ENCODE measurements around the gene BEND4.
"Not testable (repeated sequence)": the region's sequence is repeated elsewhere in the genome, so short reads cannot be mapped to it uniquely, and the experiment has no call there.

The BEND4 gene

DNA sequence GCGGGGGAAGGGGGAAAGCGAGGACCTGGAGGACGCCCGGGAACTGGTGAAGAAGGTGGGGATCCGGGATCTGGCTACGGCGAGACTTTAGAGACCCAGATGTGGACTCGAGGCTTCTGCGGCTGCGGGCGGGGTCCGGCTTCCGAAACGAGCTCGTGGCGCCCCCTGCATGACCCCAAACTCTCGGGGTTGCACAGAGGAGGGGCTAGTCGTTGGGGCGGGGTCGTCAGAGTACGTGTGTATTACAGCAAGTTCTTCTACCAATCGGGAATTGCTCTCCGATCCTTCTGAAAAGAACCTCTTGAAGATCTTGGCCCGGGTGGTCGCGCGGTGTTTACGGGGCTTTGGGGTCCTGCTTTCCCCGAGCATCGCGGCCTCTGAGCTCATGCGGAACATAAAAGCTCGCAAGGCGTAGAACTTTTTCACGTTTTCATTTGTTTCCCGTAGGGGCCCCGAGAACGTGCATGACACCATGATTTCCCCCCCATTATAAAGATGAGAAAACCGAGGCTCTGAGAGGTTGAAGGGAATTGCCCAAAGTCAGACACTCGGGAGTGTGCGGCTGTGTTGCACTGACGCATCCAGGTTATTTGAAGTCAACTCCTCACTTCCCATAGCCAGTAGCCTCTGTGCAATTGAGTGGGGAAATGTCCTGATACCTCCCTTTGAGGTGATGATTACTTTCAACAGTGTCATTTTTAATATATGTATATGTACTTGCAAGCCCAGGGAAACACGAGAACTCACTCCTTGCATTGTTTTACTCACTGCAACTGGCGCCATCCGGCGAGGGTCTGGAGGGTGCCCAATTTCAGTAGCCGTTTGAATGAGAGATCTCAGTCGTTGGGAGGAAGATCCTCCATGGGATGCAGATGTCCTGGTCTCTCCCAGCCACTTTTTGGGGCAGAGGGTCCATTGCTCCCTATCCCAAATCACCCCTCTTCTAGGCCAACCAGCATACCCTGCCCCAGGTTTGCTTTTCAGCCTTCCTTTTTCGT lies at the start of gene BEND4:
Gene BEND4, minus strand, starts transcription at position 149 of the 998 bp plus-strand sequence. CDS start 512 bp downstream, outside the sequence.
- Histone ChIP-seq H3K4me1 (ENCODE audit: insufficient read depth, low read length) (peaks cover 5% of the 10 kb centered on the region), H3K4me3 (ENCODE audit: low read depth in 1 of 2, low read length in 2 of 2) (peak within 1 kb of the TSS in 1 of 2 donors; percentile 42), H3K27ac (ENCODE audit: low read depth, low read length) (no peak within 1 kb of the TSS), H3K36me3 (ENCODE audit: insufficient read depth, low read length) (no peaks in the 10 kb centered on the region), H3K27me3 (ENCODE audit: control insufficient read depth in 1 of 2, insufficient read depth in 2 of 2, low read length in 2 of 2) (peaks cover 34% of the 10 kb centered on the region in 2 donors), H3K9me3 (ENCODE audit: low read length) (no peaks in the 10 kb centered on the region), H3K9ac (ENCODE audit: low read length) (no peak within 1 kb of the TSS)

- Histone ChIP-seq H3K27me3 (ENCODE audit: control insufficient read depth in 1 of 2, insufficient read depth in 2 of 2, low read length in 2 of 2) (no peaks in the 10 kb centered on the region), H3K4me3 (ENCODE audit: low read depth in 1 of 2, low read length in 2 of 2) (no peak overlapping the region), H3K9me3 (ENCODE audit: low read length) (no peaks in the 10 kb centered on the region), H3K9ac (ENCODE audit: low read length) (no peak overlapping the region), H3K36me3 (ENCODE audit: insufficient read depth, low read length) (no peaks in the 10 kb centered on the region), H3K27ac (ENCODE audit: low read depth, low read length) (no peak overlapping the region), H3K4me1 (ENCODE audit: insufficient read depth, low read length) (no peaks in the 10 kb centered on the region)
Measured at GRCh38 chr4:42197341-42197740, 44.9 kb upstream of the BEND4 start.

GRCh38 chr4:42172921-42173320 lies 20.5 kb upstream of the BEND4 start:
- Histone ChIP-seq H3K27me3 (ENCODE audit: control insufficient read depth in 1 of 2, insufficient read depth in 2 of 2, low read length in 2 of 2) (no peaks in the 10 kb centered on the region), H3K4me1 (ENCODE audit: insufficient read depth, low read length) (no peaks in the 10 kb centered on the region), H3K4me3 (ENCODE audit: low read depth in 1 of 2, low read length in 2 of 2) (no peak overlapping the region), H3K9ac (ENCODE audit: low read length) (no peak overlapping the region), H3K27ac (ENCODE audit: low read depth, low read length) (no peak overlapping the region), H3K9me3 (ENCODE audit: low read length) (peaks cover 3% of the 10 kb centered on the region), H3K36me3 (ENCODE audit: insufficient read depth, low read length) (no peaks in the 10 kb centered on the region)

DNA sequence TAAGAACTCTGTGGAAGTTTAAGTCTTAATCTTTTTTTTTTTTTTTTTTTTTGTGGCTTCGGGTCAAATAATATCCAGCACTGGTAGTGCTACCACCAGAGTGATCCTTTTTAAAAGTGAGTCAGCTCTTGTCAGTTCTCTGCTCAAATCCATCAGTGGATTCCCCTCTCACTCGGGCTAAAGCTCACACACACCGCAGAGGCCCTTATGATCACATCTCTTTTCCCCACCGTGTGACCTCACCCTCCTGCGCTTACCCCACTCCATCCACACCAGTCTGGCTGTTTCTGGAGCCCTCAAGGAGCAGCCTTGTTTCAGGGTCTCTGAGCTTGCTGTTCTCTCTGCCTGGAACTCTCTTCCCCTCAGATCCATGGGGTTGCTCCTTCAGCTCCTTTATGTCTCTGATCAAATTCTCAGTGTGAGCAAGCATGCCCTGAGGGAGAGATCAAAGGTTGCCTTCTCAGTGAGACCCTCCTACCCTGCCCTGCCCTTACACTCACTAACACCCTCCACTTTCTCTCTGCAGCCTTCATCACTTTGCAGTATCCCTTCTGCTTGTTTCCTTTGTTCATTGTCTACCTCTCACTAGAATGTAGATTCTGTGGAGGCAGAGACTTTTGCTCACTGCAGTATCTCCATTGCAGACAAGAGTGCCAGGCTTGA lies 19.8 kb upstream of the BEND4 start:
- no peaks in the 10 kb centered on the region for H3K4me1 ChIP-seq (ENCODE audit: insufficient read depth, low read length)
- H3K36me3 ChIP-seq (ENCODE audit: insufficient read depth, low read length): no peaks in the 10 kb centered on the region
- peaks cover 3% of the 10 kb centered on the region for H3K9me3 ChIP-seq (ENCODE audit: low read length)
- H3K9ac ChIP-seq (ENCODE audit: low read length): no peak overlapping the region
- no peaks in the 10 kb centered on the region for H3K27me3 ChIP-seq (ENCODE audit: control insufficient read depth in 1 of 2, insufficient read depth in 2 of 2, low read length in 2 of 2)
- no peak overlapping the region for H3K27ac ChIP-seq (ENCODE audit: low read depth, low read length)
- H3K4me3 ChIP-seq (ENCODE audit: low read depth in 1 of 2, low read length in 2 of 2): no peak overlapping the region

DNA sequence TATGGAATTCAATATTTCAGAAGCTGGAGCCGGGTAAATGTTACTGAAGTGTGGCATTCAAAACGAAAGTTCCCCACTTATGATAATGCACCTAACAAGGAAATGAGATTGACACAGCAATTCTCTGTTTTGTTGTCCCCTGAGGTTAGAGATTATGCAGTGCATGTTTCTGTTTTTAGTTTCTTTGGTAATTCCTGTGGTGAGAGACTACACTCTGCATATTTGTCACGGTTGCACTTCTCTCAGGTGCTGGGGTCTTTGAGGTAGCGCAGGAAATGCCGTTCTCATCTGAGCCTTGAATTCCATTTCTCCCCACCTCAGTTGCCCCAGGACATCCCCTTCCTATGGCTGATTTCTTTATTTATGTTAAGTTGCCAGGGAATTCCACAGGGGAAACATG lies 15.3 kb upstream of the BEND4 start:
- no peak overlapping the region for H3K4me3 ChIP-seq (ENCODE audit: low read depth in 1 of 2, low read length in 2 of 2)
- H3K4me1 ChIP-seq (ENCODE audit: insufficient read depth, low read length): no peaks in the 10 kb centered on the region
- H3K9ac ChIP-seq (ENCODE audit: low read length): no peak overlapping the region
- no peaks in the 10 kb centered on the region for H3K27me3 ChIP-seq (ENCODE audit: control insufficient read depth in 1 of 2, insufficient read depth in 2 of 2, low read length in 2 of 2)
- H3K36me3 ChIP-seq (ENCODE audit: insufficient read depth, low read length): no peaks in the 10 kb centered on the region
- H3K27ac ChIP-seq (ENCODE audit: low read depth, low read length): no peak overlapping the region
- peaks cover 3% of the 10 kb centered on the region for H3K9me3 ChIP-seq (ENCODE audit: low read length)

- not testable (repeated sequence) for H3K36me3 ChIP-seq (ENCODE audit: insufficient read depth, low read length); H3K4me1 ChIP-seq (ENCODE audit: insufficient read depth, low read length); H3K9ac ChIP-seq (ENCODE audit: low read length); H3K27me3 ChIP-seq (ENCODE audit: control insufficient read depth in 1 of 2, insufficient read depth in 2 of 2, low read length in 2 of 2); H3K9me3 ChIP-seq (ENCODE audit: low read length); H3K4me3 ChIP-seq (ENCODE audit: low read depth in 1 of 2, low read length in 2 of 2); H3K27ac ChIP-seq (ENCODE audit: low read depth, low read length)
Measured at GRCh38 chr4:42166186-42166585, 13.7 kb upstream of the BEND4 start.

- H3K4me3 ChIP-seq (ENCODE audit: low read depth in 1 of 2, low read length in 2 of 2): no peak overlapping the region
- no peaks in the 10 kb centered on the region for H3K4me1 ChIP-seq (ENCODE audit: insufficient read depth, low read length)
- H3K9ac ChIP-seq (ENCODE audit: low read length): no peak overlapping the region
- H3K27ac ChIP-seq (ENCODE audit: low read depth, low read length): no peak overlapping the region
- H3K9me3 ChIP-seq (ENCODE audit: low read length): no peaks in the 10 kb centered on the region
- no peaks in the 10 kb centered on the region for H3K27me3 ChIP-seq (ENCODE audit: control insufficient read depth in 1 of 2, insufficient read depth in 2 of 2, low read length in 2 of 2)
- no peaks in the 10 kb centered on the region for H3K36me3 ChIP-seq (ENCODE audit: insufficient read depth, low read length)
Measured at GRCh38 chr4:42159271-42160001, 7.0 kb upstream of the BEND4 start.

GRCh38 chr4:42151568-42152506 lies 618 bp downstream of the BEND4 start:
- Histone ChIP-seq H3K4me1 (ENCODE audit: insufficient read depth, low read length) (peaks cover 5% of the 10 kb centered on the region), H3K9me3 (ENCODE audit: low read length) (no peaks in the 10 kb centered on the region), H3K27me3 (ENCODE audit: control insufficient read depth in 1 of 2, insufficient read depth in 2 of 2, low read length in 2 of 2) (peaks cover 34% of the 10 kb centered on the region in 2 donors), H3K4me3 (ENCODE audit: low read depth in 1 of 2, low read length in 2 of 2) (peak overlapping the region in 1 of 2 donors; percentile 42), H3K27ac (ENCODE audit: low read depth, low read length) (no peak overlapping the region), H3K9ac (ENCODE audit: low read length) (no peak overlapping the region), H3K36me3 (ENCODE audit: insufficient read depth, low read length) (no peaks in the 10 kb centered on the region)

GRCh38 chr4:42150653-42151567 lies 1.5 kb downstream of the BEND4 start:
- Histone ChIP-seq H3K4me3 (ENCODE audit: low read depth in 1 of 2, low read length in 2 of 2) (no peak overlapping the region), H3K9me3 (ENCODE audit: low read length) (no peaks in the 10 kb centered on the region), H3K27me3 (ENCODE audit: control insufficient read depth in 1 of 2, insufficient read depth in 2 of 2, low read length in 2 of 2) (peaks cover 34% of the 10 kb centered on the region in 2 donors), H3K4me1 (ENCODE audit: insufficient read depth, low read length) (peaks cover 5% of the 10 kb centered on the region), H3K27ac (ENCODE audit: low read depth, low read length) (no peak overlapping the region), H3K36me3 (ENCODE audit: insufficient read depth, low read length) (no peaks in the 10 kb centered on the region), H3K9ac (ENCODE audit: low read length) (no peak overlapping the region)

GRCh38 chr4:42149004-42149403 lies 3.5 kb downstream of the BEND4 start:
- Histone ChIP-seq H3K27me3 (ENCODE audit: control insufficient read depth in 1 of 2, insufficient read depth in 2 of 2, low read length in 2 of 2) (peaks cover 31 to 34% of the 10 kb centered on the region in 2 donors), H3K9me3 (ENCODE audit: low read length) (no peaks in the 10 kb centered on the region), H3K9ac (ENCODE audit: low read length) (no peak overlapping the region), H3K4me1 (ENCODE audit: insufficient read depth, low read length) (peaks cover 5% of the 10 kb centered on the region), H3K27ac (ENCODE audit: low read depth, low read length) (no peak overlapping the region), H3K4me3 (ENCODE audit: low read depth in 1 of 2, low read length in 2 of 2) (no peak overlapping the region), H3K36me3 (ENCODE audit: insufficient read depth, low read length) (no peaks in the 10 kb centered on the region)

All from muscle layer of colon (tissue), 2 donors.